Osteoblast (primary cell): ENCODE results near the gene PPARGC1A. TPM values are rescaled to one million over a fixed set of nuclear protein-coding genes. Genes with fewer than 3 reads are reported as not detected.
A peak's percentile ranks its signal among the peaks of the same experiment; 100 is the strongest.

ENCODE experiments used
- DNase-seq: peaks from one replicate; pipeline ENCODE4 v3.0.0; 2011; ENCODE audit warnings: low spot score, mixed read lengths; ENCODE audit not compliant: insufficient read length; ENCODE audit errors: missing footprints
- H2AFZ ChIP-seq: 2 replicates; pipeline ENCODE4 v1.6.0; 2011; ENCODE audit warnings: mild to moderate bottlenecking, low read length
- H3K27ac ChIP-seq: 2 replicates; pipeline ENCODE4 v1.5.1; 2011; ENCODE audit warnings: mild to moderate bottlenecking, low read depth, low read length, moderate library complexity
- H3K27me3 ChIP-seq: 2 replicates; pipeline ENCODE4 v1.6.0; 2012; ENCODE audit warnings: mild to moderate bottlenecking, control low read depth, inconsistent platforms, low read length, moderate library complexity; ENCODE audit not compliant: insufficient read depth
- H3K36me3 ChIP-seq: 2 replicates; pipeline ENCODE4 v1.5.1; 2011; ENCODE audit warnings: mild to moderate bottlenecking, low read length, control low read depth, moderate library complexity; ENCODE audit not compliant: insufficient read depth
- H3K4me1 ChIP-seq: 2 replicates; pipeline ENCODE4 v1.5.1; 2011; ENCODE audit warnings: mild to moderate bottlenecking, low read length, control low read depth, moderate library complexity; ENCODE audit not compliant: insufficient read depth
- H3K4me2 ChIP-seq: 2 replicates; pipeline ENCODE4 v1.6.0; 2011; ENCODE audit warnings: mild to moderate bottlenecking, low read length; ENCODE audit not compliant: insufficient read depth
- H3K4me3 ChIP-seq: fragments of 200-600 bp; sonication (generic); 3 replicates; pipeline ENCODE4 v1.5.1; 2012; ENCODE audit warnings: mild to moderate bottlenecking, low read length, inconsistent platforms; ENCODE audit not compliant: insufficient read depth
- H3K79me2 ChIP-seq: 2 replicates; pipeline ENCODE4 v1.6.0; 2012; ENCODE audit warnings: mild to moderate bottlenecking, low read length, control low read depth, inconsistent platforms; ENCODE audit not compliant: insufficient read depth
- H3K9me3 ChIP-seq: 2 replicates; pipeline ENCODE4 v1.5.1; 2011; ENCODE audit warnings: low read depth, low read length, control low read depth
- H4K20me1 ChIP-seq: 2 replicates; pipeline ENCODE4 v1.6.0; 2012; ENCODE audit warnings: mild to moderate bottlenecking, low read length, control low read depth; ENCODE audit not compliant: insufficient read depth
- CTCF ChIP-seq: IDR thresholded peaks from 2 replicates; pipeline ENCODE4 v1.5.1; 2011; ENCODE audit warnings: mild to moderate bottlenecking, low read depth, low read length, moderate library complexity; ENCODE audit errors: extremely low read depth
- total RNA-seq: library from RNA; depleted of rRNA; stranded (reverse); fragments of >200 nt; gene quantifications from 2 replicates; pipeline ENCODE4 v1.2.3, GENCODE V29; 2012

The PPARGC1A gene
- total RNA-seq, 1 donor: 2.5 TPM

GRCh38 chr4:23923141-23923540 lies 33.3 kb upstream of the PPARGC1A start:
- TF ChIP-seq CTCF: no peak
- Histone ChIP-seq H3K4me3 (no peak overlapping the region), H3K4me2 (no peak overlapping the region), H3K27ac (no peak overlapping the region), H3K4me1 (no peaks in the 10 kb centered on the region), H3K79me2 (no peaks in the 10 kb centered on the region), H3K9me3 (no peaks in the 10 kb centered on the region), H3K36me3 (no peaks in the 10 kb centered on the region), H4K20me1 (no peaks in the 10 kb centered on the region), H2AFZ (no peak overlapping the region), H3K27me3 (no peaks in the 10 kb centered on the region)
- DNase-seq: peak; percentile 58

- Histone ChIP-seq H3K27me3 (no peaks in the 10 kb centered on the region), H3K79me2 (no peaks in the 10 kb centered on the region), H3K4me1 (no peaks in the 10 kb centered on the region), H4K20me1 (no peaks in the 10 kb centered on the region), H2AFZ (no peak overlapping the region), H3K4me3 (no peak overlapping the region), H3K36me3 (no peaks in the 10 kb centered on the region), H3K4me2 (no peak overlapping the region), H3K9me3 (no peaks in the 10 kb centered on the region), H3K27ac (no peak overlapping the region)
- DNase-seq: no peak
- TF ChIP-seq CTCF: no peak
Observed at GRCh38 chr4:23922541-23923111, 32.8 kb upstream of the PPARGC1A start.

GRCh38 chr4:23922013-23922412 lies 32.2 kb upstream of the PPARGC1A start:
- Histone ChIP-seq H3K9me3 (no peaks in the 10 kb centered on the region), H3K4me1 (no peaks in the 10 kb centered on the region), H3K27ac (no peak overlapping the region), H3K79me2 (no peaks in the 10 kb centered on the region), H3K4me3 (no peak overlapping the region), H3K4me2 (no peak overlapping the region), H4K20me1 (no peaks in the 10 kb centered on the region), H2AFZ (no peak overlapping the region), H3K27me3 (no peaks in the 10 kb centered on the region), H3K36me3 (no peaks in the 10 kb centered on the region)
- TF ChIP-seq CTCF: no peak
- DNase-seq: no peak

- DNase-seq: no peak
- H2AFZ ChIP-seq: no peak overlapping the region
- no peaks in the 10 kb centered on the region for H3K4me1 ChIP-seq
- H3K4me2 ChIP-seq: no peak overlapping the region
- H3K4me3 ChIP-seq: no peak overlapping the region
- no peaks in the 10 kb centered on the region for H3K79me2 ChIP-seq
- no peaks in the 10 kb centered on the region for H3K36me3 ChIP-seq
- H3K9me3 ChIP-seq: no peaks in the 10 kb centered on the region
- H3K27ac ChIP-seq: no peak overlapping the region
- H3K27me3 ChIP-seq: no peaks in the 10 kb centered on the region
- no peaks in the 10 kb centered on the region for H4K20me1 ChIP-seq
- TF ChIP-seq CTCF: no peak
Observed at GRCh38 chr4:23921447-23921845, 31.6 kb upstream of the PPARGC1A start.
